PC-9 (cell line): ENCODE measurements around the gene DENND4A. TPM values are rescaled to one million over a fixed set of nuclear protein-coding genes. Genes with fewer than 3 reads are reported as not detected.

Experiments
- BruUV-seq: library from RNA; stranded (reverse); fragments of 400-500 nt; replicated peaks from 2 replicates; lab custom pipeline; 2021; lab: Mats Ljungman, UMichigan
- CTCF ChIA-PET: fragments of 300-600 bp; sonication (Branson Sonifier 250); formaldehyde crosslinking; loops from one replicate; lab custom pipeline; 2022; ENCODE audit warnings: antibody characterized with exemption; lab: Charles Lee
- POLR2A ChIA-PET: fragments of 300-600 bp; sonication (Branson Sonifier 250); formaldehyde crosslinking; loops from one replicate; lab custom pipeline; 2022; ENCODE audit warnings: antibody characterized with exemption; ENCODE audit not compliant: unreplicated experiment; lab: Charles Lee
- DNase-seq, 2 experiments: peaks; one replicate each; pipeline versions ENCODE4 v3.0.0 to v3.0.0-alpha.2; 2015 to 2022; ENCODE audit warnings: mixed read lengths in 1 of 2
- H2AFZ ChIP-seq: fragments of 200-600 bp; sonication (generic); 2 replicates; pipeline ENCODE4 v1.8.1; 2017; ENCODE audit warnings: antibody characterized with exemption
- H3F3A ChIP-seq: fragments of 200-600 bp; sonication (generic); 2 replicates; pipeline ENCODE4 v1.8.1; 2017; ENCODE audit warnings: antibody characterized with exemption, mild to moderate bottlenecking, low read depth; ENCODE audit not compliant: insufficient read depth
- H3K27ac ChIP-seq: fragments of 200-600 bp; sonication (generic); 2 replicates; pipeline ENCODE4 v1.6.1; 2016; ENCODE audit warnings: mixed run types
- H3K27me3 ChIP-seq: fragments of 200-600 bp; sonication (generic); 2 replicates; pipeline ENCODE4 v1.6.1; 2016; ENCODE audit warnings: low read depth, mixed run types; ENCODE audit not compliant: insufficient read depth
- H3K36me3 ChIP-seq: fragments of 200-600 bp; sonication (generic); 2 replicates; pipeline ENCODE4 v1.6.1; 2016; ENCODE audit warnings: low read depth, mixed run types
- H3K4me1 ChIP-seq: fragments of 200-600 bp; sonication (generic); replicated peaks from 2 replicates; pipeline ENCODE4 v1.6.1; 2016; ENCODE audit warnings: mixed run types; ENCODE audit not compliant: insufficient read depth
- H3K4me2 ChIP-seq: fragments of 200-600 bp; sonication (generic); 2 replicates; pipeline ENCODE4 v1.6.1; 2017; ENCODE audit warnings: mixed run types
- H3K4me3 ChIP-seq: fragments of 200-600 bp; sonication (generic); 2 replicates; pipeline ENCODE4 v1.6.1; 2016; ENCODE audit warnings: mixed run types
- H3K79me2 ChIP-seq: fragments of 200-600 bp; sonication (generic); 2 replicates; pipeline ENCODE4 v1.6.1; 2017; ENCODE audit warnings: low read depth, mixed run types
- H3K9me2 ChIP-seq: fragments of 200-600 bp; sonication (generic); 2 replicates; pipeline ENCODE4 v1.8.1; 2017; ENCODE audit warnings: mild to moderate bottlenecking; ENCODE audit not compliant: insufficient read depth
- H3K9me3 ChIP-seq: fragments of 200-600 bp; sonication (generic); 2 replicates; pipeline ENCODE4 v1.8.1; 2016; ENCODE audit warnings: low read depth; ENCODE audit not compliant: insufficient read depth
- H4K20me1 ChIP-seq: fragments of 200-600 bp; sonication (generic); 2 replicates; pipeline ENCODE4 v1.8.1; 2017; ENCODE audit not compliant: insufficient read depth
- CTCF ChIP-seq: fragments of 200-600 bp; sonication (generic); conservative IDR thresholded peaks from 2 replicates; pipeline ENCODE4 v1.6.1; 2017; ENCODE audit warnings: mixed run types, antibody characterized with exemption, mild to moderate bottlenecking, moderate library complexity
- EZH2 ChIP-seq: fragments of 200-600 bp; sonication (generic); IDR thresholded peaks from 2 replicates; pipeline ENCODE4 v1.8.0; 2017; ENCODE audit warnings: antibody characterized with exemption, low read depth
- intact Hi-C: fragments of 100-400 bp; cut with micrococcal nuclease; formaldehyde crosslinking; loops from one replicate; pipeline ENCODE4 v1.10.0; 2022; ENCODE audit not compliant: unreplicated experiment
- microRNA-seq: library from miRNA; unstranded; fragments of <30 nt; microRNA quantifications from one replicate; pipeline ENCODE4 v1.2.0, GENCODE V29; 2021; ENCODE audit warnings: borderline number of aligned reads, borderline replicate concordance
- total RNA-seq: library from RNA; stranded (reverse); gene quantifications from 2 replicates; pipeline ENCODE4 v1.2.3, GENCODE V29; 2021

DENND4A gene
- total RNA-seq, 1 experiment from 2014 or later = 16.3 TPM

GRCh38 chr15:65610871-65611718 is 181.0 kb downstream of the DENND4A start, which contains the start of gene INTS14:
Gene INTS14 (minus strand): TSS chr15:65611131. CDS start chr15:65607380, 3,751 bp downstream.
- H3K4me3 ChIP-seq = peak within 1 kb of the TSS; percentile 88
- CTCF ChIA-PET = interaction anchor here (0.6 to 0.7 kb wide), 4 partner anchors 12 to 270 kb away, joined by 3 to 7 read pairs (median 5); no protein-coding TSS in a partner anchor
- intact Hi-C loops = loop anchor here (1.0 to 10.0 kb wide), 5 partner anchors 94 to 884 kb away; partner anchors contain the start of genes DIS3L, DPP8, RAB11A and SNAPC5
- H3K79me2 ChIP-seq = peaks cover 24% of the 10 kb centered on the region
- DNase-seq = peak; percentile 79 to 97
- H3K9me2 ChIP-seq = no peaks in the 10 kb centered on the region
- H3K27me3 ChIP-seq = no peaks in the 10 kb centered on the region
- H3K36me3 ChIP-seq = no peaks in the 10 kb centered on the region
- no peaks in the 10 kb centered on the region; the same call in 1 of the 2 replicates for H4K20me1 ChIP-seq
- no peaks in the 10 kb centered on the region for H3K9me3 ChIP-seq
- peak within 1 kb of the TSS; percentile 100 for H2AFZ ChIP-seq
- H3K4me1 ChIP-seq = peaks cover 21% of the 10 kb centered on the region
- POLR2A ChIA-PET = interaction anchor here (0.6 to 0.8 kb wide), 5 partner anchors 13 to 664 kb away, joined by 3 to 5 read pairs (median 4); no protein-coding TSS in a partner anchor
- peak within 1 kb of the TSS; percentile 97 for H3K4me2 ChIP-seq
- no TSS peak for BruUV-seq
- TF ChIP-seq EZH2 (no peak), CTCF (peak; percentile 68)
- peaks cover 5% of the 10 kb centered on the region; the same call in 1 of the 2 replicates for H3F3A ChIP-seq
- peak within 1 kb of the TSS; percentile 91 for H3K27ac ChIP-seq

Small RNAs within 50 kb of the gene (microRNA-seq; reads per million reads assigned to microRNA genes)
- gene MIR4511 = not detected

Other genes with a start within 250 kb of the DENND4A start
- gene INTS14, start 181.2 kb downstream of the DENND4A start, total RNA-seq = 46.6 and 53.7 TPM in 2 replicates
- 22.5 and 32.4 TPM in 2 replicates for gene SLC24A1, start 170.4 kb downstream of the DENND4A start, total RNA-seq
- gene RAB11A, start 77.2 kb upstream of the DENND4A start, total RNA-seq = 186 and 233 TPM in 2 replicates